ENCODE data around the gene ABLIM3.

GRCh38 chr5:149210968-149211490 is 69.7 kb downstream of the ABLIM3 start:
- TF ChIP-seq CTCF (conservative IDR thresholded peaks at IDR 0.05; ENCODE audit: low read length) (no peak), EZH2phosphoT487 (IDR thresholded peaks at IDR 0.05; ENCODE audit: borderline replicate concordance) (no peak)
